Epithelial cell of esophagus (primary cell): ENCODE measurements around the gene SMARCD1.

Source experiments
- DNase-seq: peaks from one replicate; pipeline ENCODE4 v3.0.0; 2010; ENCODE audit warnings: low read depth
- H3K4me3 ChIP-seq: 2 replicates; pipeline ENCODE4 v1.5.1; 2011; ENCODE audit warnings: mild to moderate bottlenecking, low read length, control low read depth
- TF ChIP-seq, protein P1 (sequence below): IDR thresholded peaks from 2 replicates; pipeline ENCODE4 v1.5.1; 2011; ENCODE audit warnings: low read depth, mild to moderate bottlenecking, low read length, control low read depth, inconsistent platforms; ENCODE audit not compliant: insufficient read depth; ENCODE audit errors: missing control alignments

The SMARCD1 gene

DNA sequence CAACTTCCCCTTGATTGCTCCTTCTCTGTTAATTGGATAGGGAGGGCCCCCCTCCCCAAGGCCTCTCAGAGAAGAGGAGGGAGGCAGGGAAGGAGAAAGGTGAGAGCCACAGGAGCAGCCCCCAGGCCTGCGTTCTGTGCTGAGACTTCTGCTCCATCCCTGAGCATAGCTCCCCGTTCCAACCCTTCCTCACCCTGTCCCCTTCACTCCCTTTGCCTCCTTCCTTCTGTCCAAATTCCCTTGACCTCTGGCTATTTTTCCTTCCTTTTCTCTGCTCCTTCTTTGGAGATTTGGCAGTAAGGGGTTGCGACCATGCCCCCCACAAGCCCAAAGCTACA, 28.5 kb upstream of the SMARCD1 start:
- no peak for DNase-seq
- TF ChIP-seq, protein P1, sequence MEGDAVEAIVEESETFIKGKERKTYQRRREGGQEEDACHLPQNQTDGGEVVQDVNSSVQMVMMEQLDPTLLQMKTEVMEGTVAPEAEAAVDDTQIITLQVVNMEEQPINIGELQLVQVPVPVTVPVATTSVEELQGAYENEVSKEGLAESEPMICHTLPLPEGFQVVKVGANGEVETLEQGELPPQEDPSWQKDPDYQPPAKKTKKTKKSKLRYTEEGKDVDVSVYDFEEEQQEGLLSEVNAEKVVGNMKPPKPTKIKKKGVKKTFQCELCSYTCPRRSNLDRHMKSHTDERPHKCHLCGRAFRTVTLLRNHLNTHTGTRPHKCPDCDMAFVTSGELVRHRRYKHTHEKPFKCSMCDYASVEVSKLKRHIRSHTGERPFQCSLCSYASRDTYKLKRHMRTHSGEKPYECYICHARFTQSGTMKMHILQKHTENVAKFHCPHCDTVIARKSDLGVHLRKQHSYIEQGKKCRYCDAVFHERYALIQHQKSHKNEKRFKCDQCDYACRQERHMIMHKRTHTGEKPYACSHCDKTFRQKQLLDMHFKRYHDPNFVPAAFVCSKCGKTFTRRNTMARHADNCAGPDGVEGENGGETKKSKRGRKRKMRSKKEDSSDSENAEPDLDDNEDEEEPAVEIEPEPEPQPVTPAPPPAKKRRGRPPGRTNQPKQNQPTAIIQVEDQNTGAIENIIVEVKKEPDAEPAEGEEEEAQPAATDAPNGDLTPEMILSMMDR, result no peak
- H3K4me3 ChIP-seq, result peak overlapping the region; percentile 64

DNA sequence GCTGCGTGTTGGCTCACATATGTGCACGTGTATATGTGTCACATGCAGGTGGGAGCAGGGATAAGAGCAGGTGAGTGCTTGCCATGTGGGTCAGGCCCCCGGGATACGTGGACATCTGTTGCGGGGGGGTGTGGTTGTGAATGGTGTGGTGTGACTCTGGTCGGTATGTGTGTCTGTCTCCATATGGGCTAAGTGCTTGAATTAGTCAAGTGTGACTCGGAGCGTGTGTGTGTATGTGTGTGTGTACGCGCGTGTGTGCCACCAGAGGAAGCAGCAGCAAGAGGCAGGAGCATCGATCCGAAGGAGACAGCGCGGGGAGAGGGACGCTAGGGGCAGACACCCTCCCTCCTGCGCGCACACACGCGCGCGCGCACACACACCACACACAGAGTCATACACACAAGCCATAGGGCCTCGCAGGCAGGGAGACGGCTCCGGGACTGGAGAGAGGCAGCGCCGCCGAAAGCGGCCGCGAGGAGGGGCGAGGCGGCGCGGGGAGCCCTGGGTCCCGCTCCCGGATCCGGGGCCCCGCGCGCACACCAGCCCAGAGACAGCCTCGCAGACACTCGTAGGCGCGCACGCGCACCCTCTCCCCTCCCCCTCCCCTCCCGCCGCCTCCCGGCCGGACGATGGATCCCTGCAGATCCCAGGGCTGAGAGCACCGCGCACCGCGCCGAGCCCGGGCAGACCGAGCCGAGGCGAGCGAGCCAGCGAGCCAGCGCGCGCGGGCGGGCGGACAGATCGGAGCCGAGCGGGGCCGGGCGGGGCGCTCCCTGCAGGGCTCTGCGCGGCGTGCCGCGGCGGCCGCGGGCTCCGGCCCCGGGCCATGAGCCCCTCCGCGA, 27.9 kb upstream of the SMARCD1 start, which contains the start of gene ASIC1:
Gene ASIC1, plus strand, starts transcription at position 597 of the 842 bp plus-strand sequence. CDS start 1,171 bp downstream, outside the sequence.
- peak; percentile 73 for DNase-seq
- TF ChIP-seq, protein P1, result no peak
- H3K4me3 ChIP-seq, result peak within 1 kb of the TSS; percentile 64

DNA sequence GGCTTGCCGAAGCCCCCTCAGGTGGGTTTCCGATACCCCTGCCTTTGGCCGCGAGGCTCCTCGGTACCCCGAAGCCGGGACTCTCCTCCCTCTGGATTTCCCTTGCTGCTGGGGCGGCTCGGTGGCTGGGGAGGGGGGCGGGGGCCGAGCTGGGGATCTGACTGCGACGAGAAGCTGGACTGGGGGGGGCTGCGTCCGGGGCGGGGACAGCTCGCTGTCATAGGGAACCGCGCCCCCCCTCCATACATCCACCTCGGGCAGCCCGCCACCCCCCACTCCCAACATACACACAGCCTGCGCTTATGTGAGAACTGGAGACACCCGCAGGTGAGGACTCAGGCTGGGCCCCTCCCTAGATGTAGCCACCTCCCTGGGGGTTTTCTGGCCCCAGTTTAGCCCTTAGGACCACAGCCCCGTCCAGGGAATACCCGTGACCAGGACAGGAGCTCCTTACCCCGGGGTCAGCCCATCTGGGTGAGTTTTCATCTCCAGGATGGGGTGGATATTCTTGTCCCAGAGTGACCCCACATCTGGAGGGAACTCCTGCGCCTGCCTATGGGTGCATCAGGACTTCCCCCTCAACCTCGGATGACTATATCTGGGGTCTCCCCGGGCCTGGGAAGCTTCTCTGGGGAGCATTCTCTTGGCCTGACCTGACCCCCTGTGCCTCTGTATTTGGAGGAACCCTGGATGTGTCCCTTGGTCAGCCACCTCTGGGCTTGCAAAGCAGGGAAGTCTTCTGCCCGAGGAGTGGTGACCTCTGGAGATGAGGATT, 27.1 kb upstream of the SMARCD1 start:
- TF ChIP-seq, protein P1, result no peak
- no peak for DNase-seq
- peak overlapping the region; percentile 46 for H3K4me3 ChIP-seq

DNA sequence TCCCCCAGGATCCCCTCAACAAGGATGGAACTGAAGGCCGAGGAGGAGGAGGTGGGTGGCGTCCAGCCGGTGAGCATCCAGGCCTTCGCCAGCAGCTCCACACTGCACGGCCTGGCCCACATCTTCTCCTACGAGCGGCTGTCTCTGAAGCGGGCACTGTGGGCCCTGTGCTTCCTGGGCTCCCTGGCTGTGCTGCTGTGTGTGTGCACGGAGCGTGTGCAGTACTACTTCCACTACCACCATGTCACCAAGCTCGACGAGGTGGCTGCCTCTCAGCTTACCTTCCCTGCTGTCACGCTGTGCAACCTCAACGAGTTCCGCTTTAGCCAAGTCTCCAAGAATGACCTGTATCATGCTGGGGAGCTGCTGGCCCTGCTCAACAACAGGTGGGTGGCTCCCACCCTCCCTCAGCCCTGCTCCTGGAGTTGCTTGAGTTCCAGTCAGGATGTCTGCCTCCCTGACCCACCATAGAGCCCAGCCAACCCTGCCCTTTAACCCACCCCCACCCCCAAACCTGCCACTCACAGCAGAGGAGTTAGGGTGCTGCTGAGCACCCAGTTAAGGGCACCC, 26.3 kb upstream of the SMARCD1 start:
- no peak for DNase-seq
- no peak overlapping the region for H3K4me3 ChIP-seq
- TF ChIP-seq, protein P1, result no peak

DNA sequence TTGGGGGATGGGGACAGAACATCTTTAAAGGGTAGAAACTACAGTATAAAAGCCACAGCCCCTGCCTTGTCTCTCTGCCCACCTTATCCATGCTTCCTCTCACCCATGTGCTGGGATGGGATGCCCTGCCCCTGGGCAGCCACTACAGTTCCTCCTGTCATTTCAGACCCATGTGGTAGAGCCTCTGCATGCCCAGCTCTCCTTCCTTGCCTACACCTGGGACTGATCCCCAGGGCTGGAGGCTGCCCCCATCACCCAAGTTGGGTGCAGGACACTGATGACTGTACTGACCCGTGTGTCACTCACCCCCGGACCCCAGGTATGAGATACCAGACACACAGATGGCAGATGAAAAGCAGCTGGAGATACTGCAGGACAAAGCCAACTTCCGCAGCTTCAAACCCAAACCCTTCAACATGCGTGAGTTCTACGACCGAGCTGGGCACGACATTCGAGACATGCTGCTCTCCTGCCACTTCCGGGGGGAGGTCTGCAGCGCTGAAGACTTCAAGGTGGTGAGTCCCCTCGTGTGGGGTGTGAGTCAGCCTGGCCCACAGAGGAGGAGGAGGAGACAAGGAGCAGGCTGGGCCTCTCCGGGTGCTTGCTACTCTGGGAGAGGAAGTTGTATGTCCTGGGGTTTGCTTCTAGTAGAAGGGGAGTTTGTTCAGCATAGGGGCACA, 25.6 kb upstream of the SMARCD1 start:
- no peak overlapping the region for H3K4me3 ChIP-seq
- TF ChIP-seq, protein P1, result no peak
- DNase-seq, result no peak

DNA sequence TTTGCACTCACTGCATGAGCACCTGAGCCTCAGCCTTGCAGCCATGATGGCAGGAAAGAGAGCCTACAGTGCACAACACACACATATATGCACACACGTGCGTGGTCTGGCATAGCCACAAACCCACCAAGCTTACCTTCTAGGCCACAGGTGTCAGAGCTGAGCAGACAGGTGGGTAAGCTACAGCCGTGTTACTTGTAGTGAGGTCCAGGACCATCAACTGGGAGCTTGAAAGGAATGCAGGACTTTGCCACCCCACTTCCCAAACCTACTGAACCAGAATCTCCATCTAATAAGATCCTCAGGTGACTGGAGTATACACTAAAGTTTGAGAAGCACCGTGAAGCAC, 25.0 kb upstream of the SMARCD1 start:
- TF ChIP-seq, protein P1, result no peak
- no peak overlapping the region for H3K4me3 ChIP-seq
- no peak for DNase-seq
